ENCODE results near the gene MGAT4C.

- TF ChIP-seq ZNF70 (CRISPR knock-in tag; IDR thresholded peaks at IDR 0.05) (no peak), POU6F1 (CRISPR knock-in tag; IDR thresholded peaks at IDR 0.05; ENCODE audit: borderline replicate concordance, low read depth) (no peak)
These were observed 86.1 kb downstream of the MGAT4C start for GRCh38 chr12:86170051-86170450.
